CD4-positive, alpha-beta T cell treated with Interleukin-1 beta for 1 hour (primary cell): ENCODE measurements around the gene EDRF1.
"Not testable (repeated sequence)": the region's sequence is repeated elsewhere in the genome, so short reads cannot be mapped to it uniquely, and the experiment has no call there.

Experiments used
- DNase-seq, 2 donors: peaks; one replicate each; pipeline ENCODE4 v3.0.0-alpha.2; 2020 to 2022

The EDRF1 gene

DNA sequence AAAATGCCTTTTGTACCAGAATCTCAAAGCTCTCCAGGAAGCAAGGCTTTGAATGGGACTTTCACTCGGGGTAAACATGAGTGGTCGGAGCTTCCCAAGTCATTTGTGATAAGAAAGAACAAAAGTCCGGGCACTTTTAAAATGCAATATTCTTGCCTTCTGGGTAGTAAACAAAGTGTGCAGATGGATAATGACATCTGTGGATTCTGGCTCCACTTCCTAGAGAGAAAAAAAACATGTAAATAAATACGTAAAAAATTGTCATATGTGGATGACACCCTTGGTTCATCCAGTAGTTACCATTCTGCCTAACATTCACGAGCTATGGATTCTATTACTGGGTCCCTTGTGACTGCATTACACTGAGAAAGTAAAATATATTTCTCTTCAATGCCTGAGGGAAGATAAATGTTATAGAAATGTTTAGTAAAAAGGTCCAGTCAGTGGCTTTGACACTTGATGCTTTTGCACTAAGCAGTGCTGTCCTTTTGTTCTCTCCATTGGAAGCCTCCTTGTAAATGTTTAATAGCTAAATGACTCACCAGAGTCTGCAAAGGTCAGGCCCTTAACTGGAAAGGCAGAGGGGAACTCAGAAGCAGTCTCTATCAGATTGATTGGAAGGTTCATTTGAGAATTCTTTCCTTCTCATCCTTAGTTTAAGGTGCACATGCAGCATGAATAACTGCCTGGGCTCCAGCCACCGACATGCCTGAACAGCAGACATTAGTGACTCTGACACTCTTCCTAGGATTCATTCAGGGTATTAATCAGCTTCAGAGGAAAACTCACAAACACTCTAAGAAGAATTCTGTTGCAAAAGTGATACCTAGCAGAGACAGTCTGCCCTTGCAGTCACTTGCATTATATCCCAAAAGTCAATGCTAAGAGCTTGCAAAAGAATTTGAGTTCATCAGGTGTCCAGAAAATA is 11.7 kb upstream of the EDRF1 start:
- no peak for DNase-seq

DNA sequence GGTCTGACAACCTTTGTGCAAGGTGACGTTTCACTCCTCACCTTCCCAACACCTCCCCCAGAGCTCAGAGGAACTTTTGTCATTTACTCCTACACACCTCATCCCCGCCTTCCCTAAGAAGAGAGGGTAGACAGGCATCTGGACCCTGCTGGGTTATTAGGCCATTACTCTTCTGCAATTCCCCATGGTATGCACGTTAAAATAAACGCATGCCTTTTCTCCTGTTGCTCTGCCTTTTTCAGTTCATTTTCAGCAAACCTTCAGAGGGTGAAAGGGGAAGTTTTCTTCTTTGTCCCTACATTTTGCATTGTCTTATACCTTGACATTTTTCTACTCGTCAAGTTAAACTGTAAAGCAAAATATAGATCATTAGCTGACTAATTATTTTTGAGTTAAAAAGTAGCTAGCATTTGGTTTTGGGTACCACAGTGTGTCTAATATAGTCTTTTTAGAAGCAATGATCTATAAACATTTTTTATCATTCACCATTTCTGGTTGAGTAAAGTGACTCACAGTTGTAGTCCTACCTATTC is 10.5 kb upstream of the EDRF1 start:
- DNase-seq: no peak

DNA sequence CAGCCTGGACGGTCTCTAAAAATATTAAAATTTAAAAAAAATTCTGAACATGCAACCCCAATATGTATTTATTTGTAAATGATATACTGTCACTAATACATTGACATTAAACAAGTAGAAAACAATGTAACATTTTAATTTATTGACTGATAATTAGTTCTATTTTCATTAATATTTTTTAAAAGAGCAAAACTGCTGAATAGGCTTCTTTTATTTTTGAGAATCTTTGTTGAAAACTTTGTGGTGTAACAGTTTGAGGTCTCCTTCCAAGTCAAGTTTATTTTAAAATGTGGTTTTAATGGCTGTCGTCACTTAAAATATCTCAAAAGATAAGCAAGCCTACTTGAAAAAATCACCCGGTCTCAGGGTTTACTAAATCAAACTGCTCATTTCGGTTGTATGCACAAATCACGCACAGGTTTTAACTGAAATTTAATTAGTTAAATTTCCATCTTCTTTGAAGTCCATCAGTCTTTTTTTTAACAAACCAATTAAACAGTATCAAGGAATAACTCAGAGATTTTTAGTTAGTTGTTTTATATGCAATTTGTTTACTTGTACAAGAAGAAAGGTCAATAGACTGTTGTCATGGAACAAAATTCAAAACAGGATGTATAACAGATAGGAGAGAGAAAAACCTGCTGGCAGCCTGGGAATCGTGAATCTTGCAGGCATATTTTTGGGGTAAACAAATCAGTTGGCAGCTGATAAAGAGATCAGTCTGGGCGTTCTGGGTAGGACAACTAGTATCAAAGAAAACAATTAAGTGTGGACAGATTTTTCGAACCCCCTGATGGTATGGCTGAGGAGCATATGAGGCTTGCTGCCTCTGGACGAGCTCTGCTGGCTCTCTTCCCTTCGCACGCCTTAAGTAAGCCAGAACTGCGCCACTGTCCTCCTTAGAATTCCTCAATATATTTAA is 9.7 kb upstream of the EDRF1 start:
- DNase-seq: no peak

GRCh38 chr10:125711110-125711750 is 8.3 kb upstream of the EDRF1 start:
- no peak for DNase-seq

DNA sequence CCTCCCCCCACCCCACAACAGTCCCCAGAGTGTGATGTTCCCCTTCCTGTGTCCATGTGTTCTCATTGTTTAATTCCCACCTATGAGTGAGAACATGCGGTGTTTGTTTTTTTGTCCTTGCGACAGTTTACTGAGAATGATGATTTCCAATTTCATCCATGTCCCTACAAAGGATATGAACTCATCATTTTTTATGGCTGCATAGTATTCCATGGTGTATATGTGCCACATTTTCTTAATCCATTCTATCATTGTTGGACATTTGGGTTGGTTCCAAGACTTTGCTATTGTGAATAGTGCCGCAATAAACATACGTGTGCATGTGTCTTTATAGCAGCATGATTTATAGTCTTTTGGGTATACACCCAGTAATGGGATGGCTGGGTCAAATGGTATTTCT is 4.8 kb upstream of the EDRF1 start:
- not testable (repeated sequence) for DNase-seq

- DNase-seq: no peak
Measured at GRCh38 chr10:125720002-125720382, 483 bp downstream of the EDRF1 start.

DNA sequence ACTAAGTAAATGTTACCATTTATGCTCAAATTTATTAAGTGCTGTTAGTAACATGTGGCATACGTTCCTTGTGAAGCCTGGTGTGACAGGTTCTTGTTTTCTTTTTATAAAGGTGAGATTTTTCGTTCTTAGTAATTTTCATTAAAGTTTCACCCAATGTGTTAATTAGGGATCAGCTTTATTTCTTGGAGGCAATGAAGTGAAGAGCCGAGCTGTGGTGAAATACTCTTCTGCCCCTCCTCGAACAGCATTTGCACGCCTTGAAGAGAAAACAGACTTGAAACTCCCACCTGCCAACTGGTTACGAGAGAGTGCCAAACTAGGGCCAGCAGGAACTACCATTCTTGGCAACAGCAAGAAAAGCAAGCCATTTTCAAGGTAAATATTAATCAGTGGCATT is 1.5 kb downstream of the EDRF1 start:
- DNase-seq: no peak

GRCh38 chr10:125722811-125723210 is 3.3 kb downstream of the EDRF1 start:
- DNase-seq: no peak

GRCh38 chr10:125726914-125727313 is 7.4 kb downstream of the EDRF1 start:
- DNase-seq: no peak

GRCh38 chr10:125727436-125727835 is 7.9 kb downstream of the EDRF1 start:
- DNase-seq: no peak

GRCh38 chr10:125734148-125734547 is 14.6 kb downstream of the EDRF1 start:
- DNase-seq: no peak

- DNase-seq: no peak
Measured at GRCh38 chr10:125734823-125735222, 15.3 kb downstream of the EDRF1 start.

- no peak for DNase-seq
Measured at GRCh38 chr10:125738206-125738605, 18.7 kb downstream of the EDRF1 start.

- no peak for DNase-seq
Measured at GRCh38 chr10:125739994-125740679, 20.6 kb downstream of the EDRF1 start.

DNA sequence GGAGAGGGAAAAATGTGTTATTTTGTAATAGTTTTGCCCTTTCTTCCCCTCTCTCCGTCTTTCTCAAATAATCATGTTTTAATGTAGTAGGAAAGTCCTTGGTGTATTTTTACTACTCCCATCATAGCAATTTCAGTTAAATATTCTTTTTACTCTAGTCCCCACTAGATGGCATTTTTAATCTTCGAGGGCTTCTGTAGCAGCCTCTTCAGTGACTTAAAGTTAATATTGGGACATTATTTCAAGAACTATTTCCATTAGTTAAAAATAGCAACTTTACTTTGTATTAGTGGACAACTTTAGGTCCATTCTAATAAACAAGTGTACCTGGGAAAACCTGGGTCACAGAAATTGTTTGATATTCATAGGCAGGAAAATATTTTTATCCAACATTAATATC is 23.0 kb downstream of the EDRF1 start:
- no peak for DNase-seq

DNA sequence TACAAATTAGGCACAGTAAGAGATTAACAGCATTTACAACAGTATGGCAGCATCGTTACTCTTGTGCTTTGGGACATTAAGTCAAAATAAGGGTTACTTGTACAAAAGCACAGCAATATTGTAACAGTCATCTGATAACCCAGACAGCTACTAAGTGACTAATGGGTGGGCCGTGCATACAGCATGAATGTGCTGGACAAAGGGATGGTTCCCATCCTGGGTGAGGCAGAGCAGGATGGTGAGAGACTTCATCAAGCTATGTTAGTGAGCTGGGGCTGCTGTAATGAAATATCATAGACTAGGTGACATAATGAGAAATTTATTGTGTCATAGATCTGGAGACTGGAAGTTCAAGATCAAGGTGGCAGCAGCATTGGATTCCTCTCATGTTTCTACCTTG is 25.4 kb downstream of the EDRF1 start:
- no peak for DNase-seq

- DNase-seq: no peak
Measured at GRCh38 chr10:125747417-125747816, 27.9 kb downstream of the EDRF1 start.

GRCh38 chr10:125756196-125756595 is 36.7 kb downstream of the EDRF1 start:
- DNase-seq: no peak

- no peak for DNase-seq
Measured at GRCh38 chr10:125756853-125757487, 37.5 kb downstream of the EDRF1 start.

- no peak for DNase-seq
Measured at GRCh38 chr10:125757742-125758141, 38.2 kb downstream of the EDRF1 start.

- no peak for DNase-seq
Measured at GRCh38 chr10:125761961-125762360, 42.5 kb downstream of the EDRF1 start.
